ENCODE measurements around the gene TARDBP.
"Not testable (repeated sequence)": the region's sequence is repeated elsewhere in the genome, so short reads cannot be mapped to it uniquely, and the experiment has no call there.

DNA sequence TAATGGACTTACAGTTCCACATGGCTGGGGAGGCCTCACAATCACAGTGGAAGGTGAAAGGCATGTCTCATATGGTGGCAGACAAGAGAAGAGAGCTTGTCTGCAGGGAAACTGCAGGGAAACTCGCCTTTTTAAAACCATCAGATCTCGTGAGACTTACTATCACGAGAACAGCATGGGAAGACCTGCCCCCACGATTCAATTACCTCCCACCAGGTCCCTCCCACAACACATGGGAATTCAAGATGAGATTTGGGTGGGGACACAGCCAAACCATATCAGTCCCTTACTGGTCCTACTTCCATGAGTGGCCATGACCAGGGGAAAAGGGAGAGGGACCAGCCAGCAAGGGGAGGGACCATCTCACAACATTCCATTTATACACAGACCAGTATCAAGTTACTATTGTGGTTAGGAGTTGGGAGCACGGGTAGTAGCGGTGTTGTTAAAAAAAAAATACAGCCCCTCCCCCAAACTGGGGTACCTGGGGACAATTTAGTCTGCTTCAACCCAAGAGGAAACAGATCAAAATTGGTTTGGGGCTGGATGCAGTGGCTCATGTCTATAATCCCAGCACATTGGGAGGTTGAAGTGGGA, 22.4 kb upstream of the TARDBP start:
- TF ChIP-seq EP300 (IDR thresholded peaks at IDR 0.05): not testable (repeated sequence)
- TF ChIP-seq, protein P1, sequence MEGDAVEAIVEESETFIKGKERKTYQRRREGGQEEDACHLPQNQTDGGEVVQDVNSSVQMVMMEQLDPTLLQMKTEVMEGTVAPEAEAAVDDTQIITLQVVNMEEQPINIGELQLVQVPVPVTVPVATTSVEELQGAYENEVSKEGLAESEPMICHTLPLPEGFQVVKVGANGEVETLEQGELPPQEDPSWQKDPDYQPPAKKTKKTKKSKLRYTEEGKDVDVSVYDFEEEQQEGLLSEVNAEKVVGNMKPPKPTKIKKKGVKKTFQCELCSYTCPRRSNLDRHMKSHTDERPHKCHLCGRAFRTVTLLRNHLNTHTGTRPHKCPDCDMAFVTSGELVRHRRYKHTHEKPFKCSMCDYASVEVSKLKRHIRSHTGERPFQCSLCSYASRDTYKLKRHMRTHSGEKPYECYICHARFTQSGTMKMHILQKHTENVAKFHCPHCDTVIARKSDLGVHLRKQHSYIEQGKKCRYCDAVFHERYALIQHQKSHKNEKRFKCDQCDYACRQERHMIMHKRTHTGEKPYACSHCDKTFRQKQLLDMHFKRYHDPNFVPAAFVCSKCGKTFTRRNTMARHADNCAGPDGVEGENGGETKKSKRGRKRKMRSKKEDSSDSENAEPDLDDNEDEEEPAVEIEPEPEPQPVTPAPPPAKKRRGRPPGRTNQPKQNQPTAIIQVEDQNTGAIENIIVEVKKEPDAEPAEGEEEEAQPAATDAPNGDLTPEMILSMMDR (IDR thresholded peaks at IDR 0.05): not testable (repeated sequence)
